Calu3 (cell line): ENCODE measurements around the gene ACTL6B. TPM values are rescaled to one million over a fixed set of nuclear protein-coding genes. Genes with fewer than 3 reads are reported as not detected.

Source experiments
- BruUV-seq: library from RNA; stranded (reverse); fragments of 400-500 nt; replicated peaks from 2 replicates; lab custom pipeline; 2021; lab: Mats Ljungman, UMichigan
- CTCF ChIA-PET: fragments of 300-600 bp; sonication (Branson Sonifier 250); formaldehyde crosslinking; loops from one replicate; lab custom pipeline; 2022; ENCODE audit warnings: antibody characterized with exemption; lab: Charles Lee
- DNase-seq: peaks from one replicate; pipeline ENCODE4 v3.0.0; 2022
- H3K27ac Mint-ChIP-seq: one replicate; pipeline ENCODE4 v1.8.0; 2022; ENCODE audit warnings: mixed read lengths; ENCODE audit not compliant: unreplicated experiment
- H3K27me3 Mint-ChIP-seq: one replicate; pipeline ENCODE4 v1.8.0; 2022; ENCODE audit warnings: mixed read lengths; ENCODE audit not compliant: unreplicated experiment
- H3K36me3 Mint-ChIP-seq: one replicate; pipeline ENCODE4 v1.8.0; 2022; ENCODE audit warnings: mild to moderate bottlenecking, moderate library complexity, mixed read lengths; ENCODE audit not compliant: insufficient read depth, unreplicated experiment
- H3K4me1 Mint-ChIP-seq: one replicate; pipeline ENCODE4 v1.8.0; 2022; ENCODE audit warnings: mild to moderate bottlenecking, low read depth, mixed read lengths; ENCODE audit not compliant: unreplicated experiment
- H3K4me3 Mint-ChIP-seq: one replicate; pipeline ENCODE4 v1.8.0; 2022; ENCODE audit warnings: mild to moderate bottlenecking, low read depth, moderate library complexity, mixed read lengths; ENCODE audit not compliant: unreplicated experiment
- H3K9me3 Mint-ChIP-seq: one replicate; pipeline ENCODE4 v1.8.0; 2022; ENCODE audit warnings: low read depth, mixed read lengths; ENCODE audit not compliant: unreplicated experiment
- intact Hi-C: fragments of 100-400 bp; cut with micrococcal nuclease; formaldehyde crosslinking; loops from one replicate; pipeline ENCODE4 v1.10.0; 2022; ENCODE audit not compliant: unreplicated experiment
- total RNA-seq: library from RNA; stranded (reverse); gene quantifications from 2 replicates; pipeline ENCODE4 v1.2.3, GENCODE V29; 2022
- TF ChIP-seq, protein P1 (sequence below): fragments of 200-600 bp; IDR thresholded peaks from one replicate; pipeline ENCODE4 v1.8.0; 2022; ENCODE audit warnings: antibody characterized with exemption; ENCODE audit not compliant: unreplicated experiment

ACTL6B gene
- total RNA-seq, 1 experiment from 2014 or later = not detected

DNA sequence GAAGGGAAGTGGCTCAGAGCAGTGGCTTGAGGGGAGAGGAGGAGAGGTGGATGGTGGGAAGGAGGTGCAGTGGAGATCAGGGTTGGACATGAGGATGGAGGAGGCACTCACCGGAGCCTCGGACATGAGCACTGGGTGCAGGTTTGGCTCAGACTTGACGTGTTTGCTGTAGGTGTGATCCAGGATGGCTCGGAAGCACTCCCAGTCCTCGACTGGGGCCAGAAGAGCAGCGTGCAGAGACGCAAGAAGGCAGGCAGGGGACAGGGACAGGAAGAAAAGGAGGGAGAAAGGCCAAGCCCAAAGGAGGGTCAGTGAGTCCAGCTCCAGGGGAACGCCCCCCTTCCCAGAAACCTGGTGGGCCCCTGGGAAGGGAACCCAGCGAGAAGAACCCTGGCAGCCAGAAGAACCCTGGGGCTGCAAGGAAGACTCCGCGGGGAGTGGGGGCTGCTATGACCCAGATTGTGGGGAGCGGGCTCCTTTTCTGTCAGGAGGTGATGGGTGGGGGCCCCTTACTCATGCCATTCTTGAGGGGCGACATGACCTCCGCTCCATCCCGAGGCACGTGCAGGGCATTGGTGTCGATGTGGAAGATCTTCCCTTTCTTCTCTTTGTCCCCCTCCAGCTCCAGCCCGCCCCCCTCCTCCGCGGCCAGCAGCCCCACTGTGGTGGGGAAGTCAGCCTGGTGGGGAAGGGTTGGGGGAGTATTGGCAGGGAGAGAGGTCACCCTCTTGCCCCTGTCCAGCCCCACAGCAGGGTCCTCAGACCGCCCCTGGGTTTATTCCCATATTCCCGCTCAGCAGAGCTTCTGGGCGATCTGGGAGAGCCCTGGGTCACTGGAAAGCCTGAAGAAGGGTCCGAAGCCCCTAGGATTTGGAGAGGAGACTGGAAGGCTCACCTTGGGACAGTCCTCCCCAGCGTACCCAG lies 1.1 kb downstream of the ACTL6B start:
- BruUV-seq = no TSS peak
- Mint-ChIP-seq H3K36me3 (no peaks in the 10 kb centered on the region), H3K4me3 (no peak overlapping the region), H3K27ac (no peak overlapping the region), H3K4me1 (no peaks in the 10 kb centered on the region), H3K9me3 (no peaks in the 10 kb centered on the region), H3K27me3 (peaks cover 26% of the 10 kb centered on the region)
- CTCF ChIA-PET = no interaction called here
- intact Hi-C loops = no loop called here
- TF ChIP-seq, protein P1, sequence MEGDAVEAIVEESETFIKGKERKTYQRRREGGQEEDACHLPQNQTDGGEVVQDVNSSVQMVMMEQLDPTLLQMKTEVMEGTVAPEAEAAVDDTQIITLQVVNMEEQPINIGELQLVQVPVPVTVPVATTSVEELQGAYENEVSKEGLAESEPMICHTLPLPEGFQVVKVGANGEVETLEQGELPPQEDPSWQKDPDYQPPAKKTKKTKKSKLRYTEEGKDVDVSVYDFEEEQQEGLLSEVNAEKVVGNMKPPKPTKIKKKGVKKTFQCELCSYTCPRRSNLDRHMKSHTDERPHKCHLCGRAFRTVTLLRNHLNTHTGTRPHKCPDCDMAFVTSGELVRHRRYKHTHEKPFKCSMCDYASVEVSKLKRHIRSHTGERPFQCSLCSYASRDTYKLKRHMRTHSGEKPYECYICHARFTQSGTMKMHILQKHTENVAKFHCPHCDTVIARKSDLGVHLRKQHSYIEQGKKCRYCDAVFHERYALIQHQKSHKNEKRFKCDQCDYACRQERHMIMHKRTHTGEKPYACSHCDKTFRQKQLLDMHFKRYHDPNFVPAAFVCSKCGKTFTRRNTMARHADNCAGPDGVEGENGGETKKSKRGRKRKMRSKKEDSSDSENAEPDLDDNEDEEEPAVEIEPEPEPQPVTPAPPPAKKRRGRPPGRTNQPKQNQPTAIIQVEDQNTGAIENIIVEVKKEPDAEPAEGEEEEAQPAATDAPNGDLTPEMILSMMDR = no peak
- DNase-seq = no peak

DNA sequence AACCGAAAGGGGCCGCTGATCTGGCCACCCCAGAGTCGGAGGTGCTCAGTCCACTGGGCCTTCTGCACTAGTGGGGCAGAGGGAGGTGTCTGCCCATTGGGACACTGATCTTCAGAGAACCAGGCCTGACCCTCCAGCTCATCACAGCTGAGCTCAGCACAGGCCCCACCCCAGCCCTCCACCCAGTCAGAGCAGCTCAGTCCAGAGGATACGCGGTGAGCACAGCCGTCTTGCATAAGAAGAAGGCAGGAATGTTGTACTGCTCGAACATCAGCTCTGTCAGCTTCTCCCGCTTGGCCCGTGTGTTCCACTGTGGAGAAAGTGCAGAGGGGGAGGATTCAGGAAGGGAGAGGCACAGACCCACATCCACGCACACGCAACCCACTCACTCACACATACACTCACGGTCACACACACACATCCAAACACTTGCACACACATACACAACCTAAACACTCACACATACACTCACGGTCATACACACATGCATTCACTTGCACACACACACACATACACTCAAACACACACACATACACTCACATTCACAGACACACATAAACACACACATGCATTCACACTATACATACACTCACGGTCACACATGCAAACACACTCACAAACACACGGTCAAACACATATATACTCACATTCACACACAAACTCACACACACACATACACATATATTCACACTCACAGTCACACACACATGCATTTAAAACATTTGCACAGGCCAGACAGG lies 6.3 kb downstream of the ACTL6B start:
- H3K27me3 Mint-ChIP-seq = peaks cover 37% of the 10 kb centered on the region
- no peak overlapping the region for H3K27ac Mint-ChIP-seq
- H3K9me3 Mint-ChIP-seq = no peaks in the 10 kb centered on the region
- TF ChIP-seq, protein P1 = no peak
- CTCF ChIA-PET = no interaction called here
- DNase-seq = no peak
- H3K4me1 Mint-ChIP-seq = no peaks in the 10 kb centered on the region
- H3K4me3 Mint-ChIP-seq = no peak overlapping the region
- no TSS peak for BruUV-seq
- H3K36me3 Mint-ChIP-seq = no peaks in the 10 kb centered on the region
- intact Hi-C loops = no loop called here

DNA sequence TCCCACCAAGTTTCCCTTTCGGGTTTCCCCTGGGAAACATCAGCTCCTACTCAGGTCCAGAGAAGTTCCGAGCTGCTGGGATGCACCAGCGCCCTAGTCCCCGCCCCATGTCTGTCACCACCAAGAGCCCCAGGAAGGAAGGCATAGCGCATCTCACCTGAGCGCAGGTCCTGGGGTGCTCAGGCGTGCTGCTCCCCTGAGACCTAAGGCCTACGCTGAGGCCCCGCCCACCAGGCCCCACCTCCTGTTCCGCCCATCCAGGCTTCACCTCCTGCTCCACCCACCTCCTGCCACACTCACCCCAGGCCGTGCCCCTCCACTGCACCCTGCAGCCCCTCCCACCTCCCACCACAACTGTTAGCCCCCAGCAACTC lies 13.7 kb downstream of the ACTL6B start:
- DNase-seq = no peak
- intact Hi-C loops = no loop called here
- Mint-ChIP-seq H3K4me1 (no peaks in the 10 kb centered on the region), H3K27ac (no peak overlapping the region), H3K4me3 (no peak overlapping the region), H3K36me3 (no peaks in the 10 kb centered on the region), H3K9me3 (no peaks in the 10 kb centered on the region), H3K27me3 (peaks cover 49% of the 10 kb centered on the region)
- BruUV-seq = no TSS peak
- CTCF ChIA-PET = no interaction called here
- TF ChIP-seq, protein P1 = no peak

DNA sequence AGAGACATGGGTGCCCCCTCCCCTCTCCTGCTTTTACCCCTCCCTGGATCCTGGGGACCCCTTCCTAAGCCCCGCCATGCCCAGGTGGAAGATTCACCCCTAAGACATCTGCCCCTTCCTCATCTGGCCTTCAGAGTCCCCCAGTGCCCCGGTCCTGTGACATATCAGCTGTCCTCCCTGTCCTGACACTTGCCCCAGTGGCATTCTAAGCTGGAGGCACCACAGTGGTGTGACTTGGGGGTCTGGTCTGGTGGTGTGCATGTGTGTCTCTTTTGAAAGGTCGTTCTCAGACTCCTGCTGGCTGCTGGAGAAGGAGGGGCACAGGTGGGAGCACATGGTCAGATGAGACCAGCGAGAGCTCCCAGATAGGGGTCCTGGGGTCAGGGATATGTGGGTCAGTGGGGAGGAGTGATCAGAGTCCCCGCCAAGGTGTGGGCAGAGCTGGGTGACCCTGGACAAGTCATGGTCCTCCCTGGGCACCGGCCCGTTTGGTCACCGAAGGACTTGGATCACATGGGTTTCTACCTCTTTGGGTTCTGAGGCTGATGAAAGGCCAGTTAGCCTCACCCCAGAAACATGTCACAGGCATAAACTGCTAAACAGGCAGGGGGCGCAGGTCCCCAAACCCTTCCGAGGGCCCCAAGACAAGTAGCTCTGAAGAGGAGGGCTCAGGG lies 14.3 kb downstream of the ACTL6B start:
- H3K36me3 Mint-ChIP-seq = no peaks in the 10 kb centered on the region
- H3K27ac Mint-ChIP-seq = no peak overlapping the region
- no TSS peak for BruUV-seq
- H3K27me3 Mint-ChIP-seq = peaks cover 49% of the 10 kb centered on the region
- H3K4me1 Mint-ChIP-seq = no peaks in the 10 kb centered on the region
- no peaks in the 10 kb centered on the region for H3K9me3 Mint-ChIP-seq
- TF ChIP-seq, protein P1 = no peak
- CTCF ChIA-PET = no interaction called here
- intact Hi-C loops = no loop called here
- no peak for DNase-seq
- H3K4me3 Mint-ChIP-seq = no peak overlapping the region
